Suprapubic skin (tissue), 4 donors: ENCODE results near the gene INSIG1. TPM values are rescaled to one million over a fixed set of nuclear protein-coding genes. Genes with fewer than 3 reads are reported as not detected.
A peak's percentile ranks its signal among the peaks of the same experiment; 100 is the strongest.

Experiments
- DNase-seq, 2 donors: peaks; one replicate each; pipeline ENCODE4 v3.0.0-alpha.2; 2019; ENCODE audit warnings: low spot score in 2 of 2
- H3K27ac ChIP-seq: fragments of 200-600 bp; sonication (generic); one replicate; pipeline ENCODE4 v1.5.1; 2019
- H3K27me3 ChIP-seq: fragments of 200-600 bp; sonication (generic); one replicate; pipeline ENCODE4 v1.5.1; 2019
- H3K36me3 ChIP-seq: fragments of 200-600 bp; sonication (generic); one replicate; pipeline ENCODE4 v1.5.1; 2019
- H3K4me1 ChIP-seq: fragments of 200-600 bp; sonication (generic); one replicate; pipeline ENCODE4 v1.5.1; 2019
- H3K4me3 ChIP-seq: fragments of 200-600 bp; sonication (generic); one replicate; pipeline ENCODE4 v1.5.1; 2019; ENCODE audit warnings: mild to moderate bottlenecking
- H3K9me3 ChIP-seq: fragments of 200-600 bp; sonication (generic); one replicate; pipeline ENCODE4 v1.5.1; 2019
- CTCF ChIP-seq, 2 donors: fragments of 200-600 bp in 1 of 2; fragments of 450-650 bp in 1 of 2; sonication (generic) in 1 of 2; IDR thresholded peaks; one replicate each; pipeline ENCODE4 v1.5.1; 2016 to 2019; ENCODE audit warnings: antibody characterized with exemption in 2 of 2, mild to moderate bottlenecking in 1 of 2, moderate library complexity in 1 of 2
- EP300 ChIP-seq: sonication (generic); formaldehyde crosslinking; IDR thresholded peaks from one replicate; pipeline ENCODE4 v1.6.1; 2017; ENCODE audit warnings: antibody characterized with exemption
- POLR2A ChIP-seq, 2 donors: fragments of 450-650 bp; IDR thresholded peaks; one replicate each; pipeline ENCODE4 v1.6.1; 2017; ENCODE audit warnings: antibody characterized with exemption in 2 of 2, mild to moderate bottlenecking in 2 of 2, moderate library complexity in 2 of 2
- POLR2AphosphoS5 ChIP-seq, 3 donors: sonication (generic); formaldehyde crosslinking; IDR thresholded peaks; one replicate each; pipeline ENCODE4 v1.6.1; 2017; ENCODE audit warnings: antibody characterized with exemption in 3 of 3
- WGBS: methylation state at CpG from one replicate; pipeline ENCODE4 v1.1.5; 2018; 5-methylcytosine and 5-hydroxymethylcytosine counted together
- total RNA-seq, 4 donors: library from RNA; depleted of rRNA; stranded (reverse); fragments of >200 nt; gene quantifications; one replicate each; pipeline ENCODE4 v1.1.0, GENCODE V29; 2016

The INSIG1 gene
- total RNA-seq, 4 donors from 2014 or later, result 32.0 to 130 (median 95.3) TPM

DNA sequence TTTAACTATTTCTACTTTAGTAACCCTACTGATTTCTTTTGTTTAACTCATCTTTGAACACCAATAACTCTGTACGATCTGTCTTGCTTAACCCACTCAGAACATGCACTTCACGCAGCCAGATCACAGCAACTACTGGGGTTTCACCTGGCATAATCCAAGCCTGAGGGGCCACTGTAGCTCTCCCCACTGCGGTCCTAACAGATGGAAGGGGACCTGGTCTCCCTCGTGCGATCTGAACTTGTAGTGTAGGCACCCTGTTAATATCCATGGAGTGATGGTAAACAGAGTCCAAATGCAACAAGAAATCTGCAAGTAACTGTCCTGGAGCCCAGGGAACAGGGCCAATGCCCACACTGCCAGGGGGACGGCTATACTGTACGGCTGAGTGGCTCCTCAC is 45.5 kb downstream of the INSIG1 start:
- DNase-seq, result no peak
- no peak overlapping the region for H3K27ac ChIP-seq
- peaks cover 11% of the 10 kb centered on the region for H3K4me1 ChIP-seq
- TF ChIP-seq POLR2A (IDR thresholded peaks at IDR 0.05) (no peak), POLR2AphosphoS5 (IDR thresholded peaks at IDR 0.05) (no peak), EP300 (no peak), CTCF (IDR thresholded peaks at IDR 0.05) (no peak)
- peaks cover 22% of the 10 kb centered on the region for H3K27me3 ChIP-seq
- no peaks in the 10 kb centered on the region for H3K36me3 ChIP-seq
- WGBS, result 90% methylated on average over 6 of the region's 7 CpGs
- H3K9me3 ChIP-seq, result no peaks in the 10 kb centered on the region
- no peak overlapping the region for H3K4me3 ChIP-seq

DNA sequence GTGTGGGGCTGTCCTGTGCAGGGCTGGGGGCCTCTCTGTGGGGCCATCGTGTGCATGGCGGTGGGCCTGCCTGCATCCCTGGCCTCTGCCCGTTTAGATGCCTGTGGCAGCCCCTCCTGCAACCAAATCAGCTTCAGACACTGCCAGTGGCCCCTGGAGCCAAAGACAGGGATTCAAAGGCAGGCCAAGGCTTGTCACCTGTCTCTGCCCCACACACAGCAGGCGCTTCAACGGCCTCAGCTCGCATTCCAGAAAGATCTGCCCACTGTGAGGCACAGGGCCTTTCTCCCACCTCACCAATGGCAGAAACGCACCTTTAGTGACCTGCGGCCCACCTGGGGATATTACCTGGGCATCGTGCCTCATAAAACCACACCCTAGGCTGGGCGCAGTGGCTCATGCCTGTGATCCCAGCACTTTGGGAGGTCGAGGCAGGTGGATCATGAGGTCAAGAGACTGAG is 46.0 kb downstream of the INSIG1 start:
- Histone ChIP-seq H3K4me3 (no peak overlapping the region), H3K36me3 (no peaks in the 10 kb centered on the region), H3K9me3 (no peaks in the 10 kb centered on the region), H3K4me1 (peaks cover 11% of the 10 kb centered on the region), H3K27ac (no peak overlapping the region), H3K27me3 (peaks cover 17% of the 10 kb centered on the region)
- DNase-seq, result no peak
- 68% methylated on average over 5 of the region's 11 CpGs for WGBS
- TF ChIP-seq POLR2AphosphoS5 (IDR thresholded peaks at IDR 0.05), result no peak
- TF ChIP-seq EP300, result no peak
- no peak for TF ChIP-seq CTCF (IDR thresholded peaks at IDR 0.05)
- no peak for TF ChIP-seq POLR2A (IDR thresholded peaks at IDR 0.05)

GRCh38 chr7:155344270-155344617 is 46.6 kb downstream of the INSIG1 start:
- Histone ChIP-seq H3K4me1 (peaks cover 13% of the 10 kb centered on the region), H3K9me3 (no peaks in the 10 kb centered on the region), H3K27ac (no peak overlapping the region), H3K4me3 (no peak overlapping the region), H3K27me3 (peaks cover 19% of the 10 kb centered on the region), H3K36me3 (no peaks in the 10 kb centered on the region)
- WGBS, result 58% methylated on average over 14 of the region's 16 CpGs
- no peak for DNase-seq
- no peak for TF ChIP-seq POLR2AphosphoS5 (IDR thresholded peaks at IDR 0.05)
- no peak for TF ChIP-seq POLR2A (IDR thresholded peaks at IDR 0.05)
- no peak for TF ChIP-seq EP300
- no peak for TF ChIP-seq CTCF (IDR thresholded peaks at IDR 0.05)

- 2% methylated on average over 5 of the region's 62 CpGs for WGBS
- Histone ChIP-seq H3K27me3 (peaks cover 20% of the 10 kb centered on the region), H3K4me1 (peaks cover 18% of the 10 kb centered on the region), H3K36me3 (no peaks in the 10 kb centered on the region), H3K4me3 (peak overlapping the region; percentile 39), H3K9me3 (no peaks in the 10 kb centered on the region), H3K27ac (no peak overlapping the region)
- TF ChIP-seq CTCF (IDR thresholded peaks at IDR 0.05) (peak; percentile 82 to 98), POLR2AphosphoS5 (IDR thresholded peaks at IDR 0.05) (no peak), POLR2A (IDR thresholded peaks at IDR 0.05) (no peak), EP300 (no peak)
- DNase-seq, result peak; percentile 85 to 89
These were observed 47.1 kb downstream of the INSIG1 start for GRCh38 chr7:155344618-155345433.

GRCh38 chr7:155345490-155345889 is 47.8 kb downstream of the INSIG1 start:
- 63% methylated on average over 2 of the region's 2 CpGs for whole genome bisulfite sequencing
- TF ChIP-seq POLR2A (IDR thresholded peaks at IDR 0.05) (no peak), CTCF (IDR thresholded peaks at IDR 0.05) (no peak), EP300 (no peak), POLR2AphosphoS5 (IDR thresholded peaks at IDR 0.05) (no peak)
- Histone ChIP-seq H3K4me3 (no peak overlapping the region), H3K27ac (no peak overlapping the region), H3K4me1 (peaks cover 18% of the 10 kb centered on the region), H3K9me3 (no peaks in the 10 kb centered on the region), H3K27me3 (peaks cover 23% of the 10 kb centered on the region), H3K36me3 (no peaks in the 10 kb centered on the region)
- no peak for DNase-seq
